ENCODE measurements around the gene TRIM25. TPM values are rescaled to one million over a fixed set of nuclear protein-coding genes. Genes with fewer than 3 reads are reported as not detected.
A peak's percentile ranks its signal among the peaks of the same experiment; 100 is the strongest.

TRIM25 gene
- 70.0 TPM for total RNA-seq

GRCh38 chr17:56913867-56914580 is at the start of gene TRIM25:
Gene TRIM25, minus strand, starts transcription at chr17:56914049. Its CDS starts 61 bp downstream, at chr17:56913988.
- intact Hi-C loops (cut with DNase I): loop anchor here (5.0 kb wide), 1 partner anchor 82 kb away; the partner anchor contains the start of genes C17orf67 and DGKE
- Histone ChIP-seq H3K36me3 (no peaks in the 10 kb centered on the region), H3K27me3 (no peaks in the 10 kb centered on the region), H3K27ac (peak within 1 kb of the TSS; percentile 96), H3K9me3 (no peaks in the 10 kb centered on the region), H3K4me1 (peaks cover 56% of the 10 kb centered on the region), H3K4me3 (peak within 1 kb of the TSS; percentile 78 to 83)
- peak in 1 of 2 donors; percentile 97 for DNase-seq (ENCODE audit: extremely low spot score in 2 of 2)
- TF ChIP-seq POLR2A (IDR thresholded peaks at IDR 0.05) (peak; percentile 18 to 98), CTCF (IDR thresholded peaks at IDR 0.05) (peak in 2 of 3 experiments; percentile 10 to 25), POLR2AphosphoS5 (IDR thresholded peaks at IDR 0.05; ENCODE audit: insufficient read depth in 1 of 2, low read depth in 1 of 2) (peak; percentile 65 to 99)

- TF ChIP-seq POLR2A (IDR thresholded peaks at IDR 0.05): no peak
- peak; percentile 94 to 99 (median 99) for TF ChIP-seq CTCF (IDR thresholded peaks at IDR 0.05)
- peak; percentile 83 to 86 for TF ChIP-seq POLR2AphosphoS5 (IDR thresholded peaks at IDR 0.05; ENCODE audit: insufficient read depth in 1 of 2, low read depth in 1 of 2)
- Histone ChIP-seq H3K4me3 (peak within 1 kb of the TSS; percentile 63 to 66), H3K4me1 (peaks cover 28% of the 10 kb centered on the region), H3K9me3 (no peaks in the 10 kb centered on the region), H3K36me3 (peaks cover 0 to 2% of the 10 kb centered on the region in 2 donors), H3K27me3 (no peaks in the 10 kb centered on the region), H3K27ac (peak within 1 kb of the TSS; percentile 86)
- intact Hi-C loops (cut with DNase I): no loop called here
- DNase-seq (ENCODE audit: extremely low spot score in 2 of 2): peak in 1 of 2 donors; percentile 91
Observed at GRCh38 chr17:56960596-56961538, 47.0 kb upstream of the TRIM25 start, which contains the start of gene COIL. Gene COIL, minus strand, starts transcription at chr17:56961050. Its CDS starts 31 bp downstream, at chr17:56961019.

GRCh38 chr17:56956992-56957391 is 43.1 kb upstream of the TRIM25 start:
- Histone ChIP-seq H3K9me3 (no peaks in the 10 kb centered on the region), H3K27ac (no peak overlapping the region), H3K27me3 (no peaks in the 10 kb centered on the region), H3K36me3 (peaks cover 0 to 3% of the 10 kb centered on the region in 2 donors), H3K4me1 (peaks cover 28% of the 10 kb centered on the region), H3K4me3 (no peak overlapping the region)
- TF ChIP-seq POLR2A (IDR thresholded peaks at IDR 0.05) (no peak), CTCF (IDR thresholded peaks at IDR 0.05) (no peak), POLR2AphosphoS5 (IDR thresholded peaks at IDR 0.05; ENCODE audit: insufficient read depth in 1 of 2, low read depth in 1 of 2) (no peak)
- no peak for DNase-seq (ENCODE audit: extremely low spot score in 2 of 2)
- intact Hi-C loops (cut with DNase I): no loop called here

GRCh38 chr17:56949595-56949994 is 35.7 kb upstream of the TRIM25 start:
- Histone ChIP-seq H3K9me3 (no peaks in the 10 kb centered on the region), H3K27me3 (no peaks in the 10 kb centered on the region), H3K4me3 (no peak overlapping the region), H3K36me3 (peaks cover 3 to 39% of the 10 kb centered on the region in 2 donors), H3K27ac (no peak overlapping the region), H3K4me1 (no peaks in the 10 kb centered on the region)
- DNase-seq (ENCODE audit: extremely low spot score in 2 of 2): no peak
- TF ChIP-seq POLR2AphosphoS5 (IDR thresholded peaks at IDR 0.05; ENCODE audit: insufficient read depth in 1 of 2, low read depth in 1 of 2) (no peak), POLR2A (IDR thresholded peaks at IDR 0.05) (no peak), CTCF (IDR thresholded peaks at IDR 0.05) (no peak)
- intact Hi-C loops (cut with DNase I): no loop called here

All from vagina (tissue), 2 donors.